Measurements from ENCODE around the gene VWA2.

VWA2 gene

GRCh38 chr10:114308531-114309363 lies 69.7 kb downstream of the VWA2 start:
- peak in 1 of 2 donors; percentile 21 for DNase-seq (ENCODE audit: low read depth in 2 of 2)
- no peak overlapping the region for H3K4me3 ChIP-seq (replicated peaks in 1 of 2; ENCODE audit: low read depth in 2 of 2, low read length in 2 of 2)
- no peak for TF ChIP-seq CTCF (IDR thresholded peaks at IDR 0.05; ENCODE audit: low read depth, low read length)

GRCh38 chr10:114309364-114309651 lies 70.3 kb downstream of the VWA2 start:
- no peak for TF ChIP-seq CTCF (IDR thresholded peaks at IDR 0.05; ENCODE audit: low read depth, low read length)

GRCh38 chr10:114310346-114310745 lies 71.3 kb downstream of the VWA2 start:
- no peak for DNase-seq (ENCODE audit: low read depth in 2 of 2)
- TF ChIP-seq CTCF (IDR thresholded peaks at IDR 0.05; ENCODE audit: low read depth, low read length) = no peak
- no peak overlapping the region for H3K4me3 ChIP-seq (replicated peaks in 1 of 2; ENCODE audit: low read depth in 2 of 2, low read length in 2 of 2)

More at GRCh38 chr10:114309364-114309651, 70.3 kb downstream of the VWA2 start:
- no peak for DNase-seq (ENCODE audit: low read depth in 2 of 2)
- H3K4me3 ChIP-seq (replicated peaks in 1 of 2; ENCODE audit: low read depth in 2 of 2, low read length in 2 of 2) = no peak overlapping the region

GRCh38 chr10:114311023-114311422 lies 72.0 kb downstream of the VWA2 start:
- no peak overlapping the region for H3K4me3 ChIP-seq (replicated peaks in 1 of 2; ENCODE audit: low read depth in 2 of 2, low read length in 2 of 2)
- TF ChIP-seq CTCF (IDR thresholded peaks at IDR 0.05; ENCODE audit: low read depth, low read length) = no peak
- no peak for DNase-seq (ENCODE audit: low read depth in 2 of 2)

- DNase-seq (ENCODE audit: low read depth in 2 of 2) = no peak
- no peak overlapping the region for H3K4me3 ChIP-seq (replicated peaks in 1 of 2; ENCODE audit: low read depth in 2 of 2, low read length in 2 of 2)
- no peak for TF ChIP-seq CTCF (IDR thresholded peaks at IDR 0.05; ENCODE audit: low read depth, low read length)
Measured at GRCh38 chr10:114311496-114312209, 72.6 kb downstream of the VWA2 start.

GRCh38 chr10:114313139-114313538 lies 74.1 kb downstream of the VWA2 start:
- no peak overlapping the region for H3K4me3 ChIP-seq (replicated peaks in 1 of 2; ENCODE audit: low read depth in 2 of 2, low read length in 2 of 2)
- DNase-seq (ENCODE audit: low read depth in 2 of 2) = no peak
- no peak for TF ChIP-seq CTCF (IDR thresholded peaks at IDR 0.05; ENCODE audit: low read depth, low read length)

Data from cardiac fibroblast (primary cell).